GM18502 (cell line): Measurements from ENCODE around the gene EEFSEC.

Experiments used
- ATAC-seq: cut with Tn5 transposase; IDR thresholded peaks from one replicate; pipeline ENCODE4 v1.9.1; 2021; ENCODE audit warnings: mild to moderate bottlenecking; ENCODE audit not compliant: unreplicated experiment, poor library complexity

Gene EEFSEC

DNA sequence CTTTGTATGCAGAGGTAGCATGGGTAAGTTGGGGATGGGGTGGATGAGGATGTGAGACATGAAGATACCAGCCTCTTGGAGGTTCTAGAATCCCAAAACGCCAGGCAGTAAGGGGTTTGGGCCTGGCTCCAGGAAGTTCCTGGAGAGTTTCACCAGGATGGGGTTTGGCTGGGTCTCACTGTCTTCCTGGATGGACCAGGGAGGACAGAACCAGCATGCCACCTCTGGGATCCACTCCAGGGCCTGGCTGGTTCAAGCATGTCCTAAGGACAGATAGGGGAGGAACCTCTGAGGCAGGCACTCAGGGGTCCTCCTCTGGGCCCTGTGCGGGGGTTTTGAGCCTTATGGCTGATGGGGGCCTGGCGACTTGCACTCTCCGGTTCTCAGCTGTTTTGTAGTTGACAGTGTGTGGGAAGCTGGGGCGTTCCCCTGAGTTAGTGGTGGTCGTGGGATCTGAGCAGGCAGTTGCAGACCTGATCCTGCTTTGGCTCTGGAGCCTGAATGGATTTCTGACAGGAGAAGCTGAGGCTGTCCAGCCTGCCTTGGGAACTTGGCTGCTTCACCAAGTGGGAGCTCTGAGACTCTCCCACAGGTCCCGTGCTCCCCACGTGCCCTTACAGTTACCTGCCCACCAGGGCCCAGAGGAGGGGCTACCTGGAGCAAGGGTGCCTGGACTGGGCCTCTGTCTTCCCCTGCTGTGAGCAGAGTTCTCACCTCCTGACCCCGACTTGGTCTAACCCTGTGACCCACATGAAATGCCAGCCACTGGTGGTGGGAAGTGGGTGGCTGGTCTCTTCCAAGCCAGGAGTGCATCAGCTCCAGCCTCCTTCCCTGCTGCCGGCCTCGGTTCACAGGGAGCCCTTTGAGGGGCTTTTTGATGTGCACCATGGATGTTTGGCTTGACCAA, 128.4 kb downstream of the EEFSEC start:
- no peak for ATAC-seq

DNA sequence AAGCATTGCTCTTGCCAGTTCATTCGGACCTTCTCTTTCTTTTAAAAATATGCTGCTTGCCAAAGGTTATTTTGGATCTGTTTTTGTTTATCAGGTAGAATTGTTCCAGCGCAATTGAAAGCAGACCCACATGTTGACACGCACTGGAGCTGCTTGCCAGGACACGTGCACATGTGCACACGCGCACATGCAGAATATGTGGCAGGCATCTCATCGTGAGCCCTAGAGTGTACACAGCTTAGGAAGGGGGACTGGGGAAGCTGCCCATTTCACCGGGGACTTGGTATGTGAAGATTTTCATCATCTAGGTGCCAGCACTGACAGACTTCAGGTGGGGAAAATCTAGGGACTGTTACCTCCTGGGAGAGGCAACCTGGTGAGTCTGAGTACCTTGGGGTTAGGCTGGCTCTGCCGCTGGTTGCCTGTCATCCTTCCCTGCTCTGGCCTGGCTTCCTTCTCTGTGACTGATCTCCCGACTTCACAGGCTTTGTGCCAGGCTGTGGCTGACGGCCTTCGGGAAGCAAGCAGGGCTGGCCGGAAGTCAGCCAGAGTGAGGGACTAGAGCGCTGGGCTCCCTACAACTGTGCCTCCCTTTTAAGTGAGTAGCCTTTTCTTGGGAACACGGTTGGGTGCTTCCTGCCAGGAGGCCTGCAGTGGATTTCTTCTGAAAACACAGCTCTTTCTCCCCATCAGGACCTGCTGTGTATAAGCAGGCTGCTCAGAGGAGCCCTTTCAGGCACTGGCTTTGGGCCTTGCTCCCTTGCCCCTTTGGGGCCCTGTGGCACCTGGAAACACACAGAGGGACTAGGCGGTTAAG, 129.3 kb downstream of the EEFSEC start:
- ATAC-seq, result no peak

DNA sequence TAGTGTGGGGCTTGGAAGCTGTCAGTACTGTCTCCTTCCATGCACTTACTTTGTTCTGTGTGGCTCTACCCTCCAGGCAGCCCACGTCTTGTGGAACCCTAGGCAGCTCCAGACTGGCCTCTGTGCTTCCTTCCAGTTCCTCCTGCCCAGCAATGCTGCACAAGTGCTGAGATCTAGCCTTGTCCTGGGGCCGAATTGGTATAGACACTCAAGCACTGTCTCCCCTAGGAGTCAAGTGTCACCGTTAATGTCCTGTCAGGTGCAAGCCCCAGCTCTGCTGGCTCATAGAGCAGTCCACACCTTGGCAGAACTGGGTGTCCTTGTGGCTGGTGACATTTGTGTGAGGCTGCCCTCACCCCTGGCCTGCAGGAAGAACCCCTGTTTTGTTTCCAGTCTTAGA, 130.1 kb downstream of the EEFSEC start:
- ATAC-seq, result no peak

DNA sequence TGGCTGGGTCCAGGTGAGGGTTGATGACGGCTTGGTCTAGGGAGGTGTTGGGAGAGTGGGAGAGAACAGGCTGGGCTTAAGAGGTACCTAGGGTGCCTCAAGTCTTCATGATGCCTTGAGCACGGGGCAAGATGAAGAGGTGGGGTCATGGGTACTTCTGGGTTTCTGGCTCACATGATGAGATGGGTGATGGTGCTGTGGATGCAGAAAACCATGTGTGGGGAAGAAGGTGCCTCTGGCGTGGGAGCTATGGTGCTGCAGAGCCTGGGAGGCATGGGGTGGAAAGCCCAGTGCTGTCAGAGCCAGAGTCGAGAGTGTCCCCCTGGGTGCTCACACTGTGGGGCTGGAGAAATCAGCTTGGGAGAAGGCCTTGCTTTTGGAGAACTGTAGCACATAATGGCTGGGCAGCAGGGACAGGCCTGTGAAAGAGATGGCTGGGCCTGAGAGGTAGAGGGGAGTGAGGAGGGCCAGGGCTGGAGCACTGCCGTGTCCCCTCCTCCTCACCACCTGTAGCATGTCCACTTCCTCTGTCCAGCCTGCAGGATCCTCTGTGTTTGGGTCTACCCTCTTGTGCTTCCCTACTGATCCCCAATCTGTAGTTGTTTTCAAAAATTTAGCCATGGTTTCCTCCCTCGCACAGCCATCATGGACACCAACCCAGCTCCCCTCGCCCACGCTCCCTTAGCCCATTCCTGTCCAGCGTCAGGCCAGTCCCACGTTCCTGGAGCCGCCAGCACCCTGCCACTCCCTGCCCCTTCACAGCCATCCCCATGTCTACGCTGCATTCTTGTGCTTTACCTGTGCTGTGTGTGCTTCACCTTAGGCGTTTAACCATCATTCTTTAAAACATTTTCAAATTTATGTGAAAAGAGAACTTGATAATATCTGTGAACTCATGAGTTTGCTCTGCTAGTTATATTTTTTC, 132.0 kb downstream of the EEFSEC start:
- ATAC-seq, result no peak

DNA sequence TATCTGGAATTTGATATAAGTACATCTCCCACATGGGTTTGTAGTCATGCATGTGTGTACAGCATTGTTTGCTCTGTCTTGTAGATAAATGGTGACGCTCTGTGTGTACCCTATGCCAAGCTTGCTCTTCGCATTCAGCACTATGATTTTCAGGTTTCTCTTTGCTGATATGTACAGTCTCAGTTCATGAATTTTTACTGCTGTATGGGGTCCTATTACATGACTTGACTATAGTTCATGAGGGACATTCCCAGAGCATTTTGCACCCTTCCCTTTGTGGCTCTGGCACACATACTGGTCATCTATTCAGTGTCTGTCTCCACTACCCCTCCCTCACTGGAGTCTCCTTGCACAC, 132.7 kb downstream of the EEFSEC start:
- no peak for ATAC-seq

DNA sequence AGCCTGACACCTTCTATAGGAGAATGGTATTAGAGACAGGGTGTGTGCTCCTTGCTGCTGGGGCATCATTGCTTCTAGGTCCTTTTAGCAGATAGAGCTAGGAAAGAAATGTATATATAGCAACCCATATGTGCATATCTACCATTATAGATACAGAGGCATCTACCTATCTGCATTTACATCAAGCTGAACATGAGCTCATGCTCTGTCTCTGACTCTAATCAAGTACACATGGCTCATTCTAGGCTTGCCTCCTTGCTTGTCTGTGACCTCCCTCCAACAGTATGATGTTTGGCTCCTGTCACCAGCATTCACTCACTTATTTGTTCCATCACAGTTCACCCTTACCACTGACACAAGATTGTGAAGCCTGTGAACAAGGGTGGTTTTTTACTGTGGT, 133.4 kb downstream of the EEFSEC start:
- no peak for ATAC-seq

DNA sequence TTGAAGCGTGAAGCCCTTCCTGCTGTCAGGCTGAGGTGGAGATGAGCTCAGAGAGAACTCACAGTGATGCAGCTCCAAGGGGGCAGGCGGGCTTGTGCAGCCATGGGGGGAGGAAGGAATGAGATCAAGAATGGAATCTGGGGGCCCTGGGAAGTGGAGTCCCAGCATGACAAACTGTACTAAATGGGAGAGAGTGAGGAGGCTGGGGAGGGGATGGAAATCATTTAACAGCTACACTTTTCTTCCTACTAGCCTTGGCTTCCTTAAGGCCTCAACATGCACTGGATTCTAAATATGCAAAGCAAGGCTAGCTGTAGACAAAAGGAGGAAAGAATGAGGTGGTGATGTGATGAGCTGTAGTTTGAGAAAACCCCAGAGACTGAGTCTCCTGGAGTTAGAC, 133.9 kb downstream of the EEFSEC start:
- ATAC-seq, result no peak

DNA sequence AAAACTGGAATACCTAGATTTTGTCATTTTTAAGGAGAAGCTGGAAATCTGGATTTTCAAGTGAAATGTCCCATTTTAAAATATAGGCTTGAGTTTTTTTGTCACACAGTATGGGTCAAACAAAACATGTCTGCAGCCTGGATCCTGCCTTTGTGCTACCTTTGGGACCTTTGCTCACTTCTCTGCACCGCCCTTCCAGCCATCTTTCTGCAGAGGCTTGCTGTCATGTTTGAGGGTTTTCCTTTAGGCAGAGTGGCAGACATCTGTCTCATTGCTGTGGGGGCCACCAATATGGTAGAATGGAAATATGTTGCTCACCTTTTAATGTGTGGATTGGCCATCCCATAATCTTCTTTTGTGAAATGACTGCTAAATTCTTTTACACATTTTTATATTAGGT, 136.3 kb downstream of the EEFSEC start:
- ATAC-seq, result no peak

DNA sequence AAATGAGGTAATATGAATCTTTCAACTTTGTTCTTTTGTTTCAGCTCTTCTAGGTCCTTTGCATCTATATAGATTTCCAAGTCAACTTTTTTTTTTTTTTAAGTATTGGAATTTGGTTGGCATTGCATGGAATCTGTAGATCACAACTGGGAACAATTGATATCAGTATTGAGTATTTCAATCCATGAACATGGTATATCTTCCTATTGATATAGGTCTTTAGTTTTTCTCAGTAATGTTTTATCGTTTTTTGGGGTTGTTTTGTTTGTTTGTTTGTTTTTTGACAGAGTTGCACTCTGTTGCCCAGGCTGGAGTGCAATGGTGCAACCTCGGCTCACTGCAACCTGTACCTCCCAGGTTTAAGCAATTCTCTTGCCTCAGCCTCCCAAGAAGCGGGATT, 137.2 kb downstream of the EEFSEC start:
- no peak for ATAC-seq

DNA sequence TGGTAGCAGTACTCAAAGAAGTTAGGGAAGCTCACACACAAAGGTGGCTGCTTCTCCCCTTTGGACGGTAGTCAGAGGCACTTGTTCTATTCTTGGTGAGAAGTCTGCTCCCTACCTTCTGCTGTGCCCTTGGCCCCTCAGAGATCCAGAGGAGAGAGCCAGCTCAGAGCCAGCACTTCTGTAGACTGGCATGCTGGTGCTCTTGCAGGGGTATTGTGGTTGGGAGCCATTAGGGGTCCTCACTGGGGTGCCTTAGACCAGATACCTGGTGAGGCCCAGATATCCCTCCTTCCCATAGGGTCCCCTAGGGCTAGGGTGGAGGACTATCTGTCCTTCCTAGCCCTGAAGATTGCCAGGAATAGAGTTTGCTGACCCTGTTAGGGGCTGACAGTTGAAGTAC, 140.6 kb downstream of the EEFSEC start:
- no peak for ATAC-seq

DNA sequence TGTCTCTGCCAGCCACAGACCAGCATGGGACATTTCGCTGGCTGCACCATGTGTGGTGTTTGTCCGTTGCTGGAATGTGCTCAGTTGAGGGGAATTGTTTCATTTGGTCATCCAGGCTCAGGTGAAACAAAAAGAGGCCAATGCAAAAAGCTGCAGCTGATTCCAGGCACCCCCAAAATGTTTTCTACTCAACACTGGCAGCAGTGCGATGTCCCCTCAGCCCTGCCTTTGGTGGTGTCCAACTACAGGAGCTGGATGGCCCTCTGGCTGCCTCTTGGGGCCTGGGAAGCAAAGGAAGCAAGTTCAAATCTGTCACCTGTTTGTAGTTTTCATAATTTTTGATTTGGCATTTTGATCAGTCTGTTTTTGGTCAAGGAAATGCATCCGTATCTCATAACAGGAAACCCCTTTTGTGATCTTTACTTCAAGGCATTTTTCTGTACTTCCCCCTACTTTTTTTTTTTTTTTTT, 141.8 kb downstream of the EEFSEC start:
- ATAC-seq, result no peak

DNA sequence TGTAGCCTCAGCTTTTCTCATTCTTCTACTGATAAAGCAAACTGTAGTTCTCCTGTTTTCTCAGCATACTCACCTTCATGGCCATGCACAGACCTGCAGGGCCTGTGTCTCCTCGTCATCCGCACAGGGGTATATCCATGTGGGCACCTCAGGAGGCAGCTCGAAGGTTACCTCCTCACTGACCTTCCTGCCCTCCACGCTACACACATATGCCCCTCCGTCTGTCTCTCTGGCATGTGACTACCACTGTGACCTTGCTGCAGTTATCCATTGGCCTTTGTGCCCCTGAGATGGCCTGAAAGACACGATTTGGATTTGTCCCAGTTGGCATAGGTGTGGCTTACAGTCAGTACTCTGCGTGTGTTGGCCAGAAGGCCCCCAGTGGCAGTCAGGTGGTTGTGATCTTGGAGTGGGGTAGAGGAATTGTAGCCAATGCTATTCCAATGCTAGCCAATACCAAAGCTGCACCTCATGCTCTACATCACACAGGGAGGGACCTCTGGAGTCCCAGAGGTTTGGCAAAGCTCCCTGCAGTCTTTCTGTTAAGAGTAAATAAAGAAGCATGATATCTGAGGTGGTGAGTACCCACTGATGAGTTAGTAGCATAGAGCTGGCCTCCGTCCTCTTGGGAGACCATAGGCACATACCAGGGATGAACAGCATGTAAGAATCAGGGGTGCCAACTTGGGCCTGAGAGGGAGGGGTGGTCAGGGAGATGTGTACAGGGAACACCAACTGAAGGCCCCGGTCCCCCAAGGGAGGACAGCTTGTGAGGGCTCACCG, 143.4 kb downstream of the EEFSEC start:
- ATAC-seq, result no peak

DNA sequence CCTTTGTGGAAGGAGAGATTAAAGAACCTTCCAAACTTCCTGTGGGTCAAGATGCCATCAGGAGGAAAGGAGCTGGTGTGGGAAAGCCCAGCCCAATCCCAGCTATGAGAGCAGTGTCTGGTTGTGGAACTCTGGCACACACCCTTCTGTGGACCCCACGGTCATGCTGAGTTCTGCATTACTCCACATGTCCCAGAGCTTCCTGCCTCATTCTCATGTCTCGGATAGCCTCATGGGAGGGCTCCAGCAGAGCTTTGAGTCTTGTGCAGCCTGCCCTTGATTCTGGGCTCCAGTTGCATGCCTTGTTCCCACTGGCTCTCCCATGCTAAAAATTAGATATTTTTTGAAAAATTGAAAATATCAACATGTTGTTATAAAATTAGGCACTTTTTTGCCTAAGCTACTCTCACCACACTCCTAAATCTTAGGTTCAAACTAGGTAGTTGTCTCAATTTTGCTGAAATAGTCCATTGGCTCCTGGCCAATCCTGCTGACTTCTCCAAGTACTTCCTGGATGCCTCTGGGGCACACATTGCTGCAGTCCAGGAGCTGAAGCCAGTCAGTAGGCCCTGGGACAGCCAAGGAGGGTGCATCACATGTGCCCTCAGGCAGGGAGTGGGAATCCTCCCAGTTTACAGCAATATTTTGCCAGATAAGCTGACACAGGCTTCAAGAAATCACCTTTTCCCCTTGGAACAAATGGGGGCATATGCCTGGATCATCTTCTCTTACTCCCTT, 144.3 kb downstream of the EEFSEC start:
- no peak for ATAC-seq

DNA sequence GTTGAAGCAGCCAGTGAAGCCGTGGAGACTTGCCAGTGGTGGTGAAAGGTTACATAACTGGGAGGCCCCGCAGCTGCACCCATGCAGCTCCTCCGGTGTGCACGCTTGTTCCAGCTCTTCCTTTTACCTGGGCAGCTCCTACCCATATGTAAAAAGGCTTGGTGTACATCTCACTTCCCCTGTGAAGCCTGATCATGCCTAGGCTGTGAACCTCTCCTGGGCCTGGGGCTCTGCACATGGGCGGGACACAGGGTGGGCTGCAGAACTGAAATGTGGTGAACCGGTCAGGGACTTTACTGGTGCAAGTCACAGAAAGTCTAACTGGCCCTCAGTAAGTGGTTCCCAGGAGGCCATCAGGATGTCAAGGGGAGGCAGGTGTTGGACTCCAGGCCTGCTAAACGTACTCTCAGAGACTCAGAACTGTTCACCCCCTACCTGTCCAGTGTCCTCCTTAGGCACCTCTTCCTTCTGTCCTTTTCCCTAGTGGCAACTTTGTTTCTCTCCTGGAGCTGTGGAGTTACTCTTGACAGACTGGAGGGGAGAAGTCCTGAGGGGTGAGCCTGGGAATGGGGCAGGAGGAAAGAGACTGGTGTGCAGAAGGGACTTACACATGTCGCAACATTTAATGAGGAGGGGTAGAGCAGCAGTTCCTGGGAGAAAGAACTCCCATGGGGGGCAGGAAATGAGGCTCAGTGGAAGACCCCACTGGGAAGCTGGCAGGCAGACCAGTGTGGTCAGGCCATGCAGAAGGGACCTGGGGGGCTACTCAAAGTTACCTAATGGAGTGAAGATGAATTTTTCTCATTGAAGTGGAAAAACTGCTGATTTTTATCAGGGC, 148.1 kb downstream of the EEFSEC start:
- ATAC-seq, result no peak

DNA sequence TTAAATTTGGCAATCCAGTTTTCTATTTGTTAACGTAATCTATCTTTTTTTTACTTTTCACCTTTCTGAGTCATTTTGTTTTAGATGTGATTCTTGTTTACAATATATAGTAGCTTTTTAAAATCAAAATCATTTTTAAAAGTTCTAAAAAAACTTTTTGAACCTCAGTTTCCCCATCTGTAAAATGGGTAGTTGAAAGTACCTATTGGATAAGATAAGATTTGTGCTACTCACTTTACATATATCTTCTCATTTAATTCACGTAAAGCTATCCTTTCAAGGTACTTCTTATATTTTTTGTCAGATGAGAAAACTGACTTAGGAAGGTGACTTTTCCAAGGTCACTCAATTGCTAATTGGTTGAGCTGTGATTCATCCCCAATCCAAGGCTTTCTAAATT, 153.2 kb downstream of the EEFSEC start:
- ATAC-seq, result no peak

DNA sequence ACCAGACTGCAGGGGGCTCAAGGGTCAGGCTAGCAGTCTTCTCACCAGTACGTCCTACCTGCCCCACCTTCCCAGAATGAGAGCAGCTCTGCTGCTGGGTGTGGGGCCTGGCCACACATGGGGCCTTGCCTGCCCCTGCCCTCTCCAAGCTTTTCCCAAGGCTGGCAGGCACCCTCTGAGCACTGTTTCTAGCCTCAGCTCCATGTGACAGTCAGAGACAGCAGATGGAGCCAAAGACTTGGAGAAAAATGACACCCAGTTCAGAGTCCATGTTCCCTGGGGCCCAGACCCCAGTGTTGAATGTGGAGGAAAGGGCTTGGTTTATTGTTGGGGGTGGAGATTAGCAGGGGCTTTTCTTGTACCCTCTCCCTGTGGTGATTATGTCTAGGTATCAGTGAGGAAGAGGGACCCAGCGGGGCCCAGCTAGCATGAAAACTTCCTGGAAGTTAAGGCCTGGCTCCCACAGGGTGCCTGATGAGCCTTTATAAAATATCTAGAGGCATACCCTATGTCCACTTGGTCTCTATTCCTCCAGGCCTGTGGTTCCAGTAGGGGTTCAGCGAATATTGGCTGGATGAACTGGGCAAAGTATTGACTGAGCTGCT, 153.8 kb downstream of the EEFSEC start:
- ATAC-seq, result no peak

DNA sequence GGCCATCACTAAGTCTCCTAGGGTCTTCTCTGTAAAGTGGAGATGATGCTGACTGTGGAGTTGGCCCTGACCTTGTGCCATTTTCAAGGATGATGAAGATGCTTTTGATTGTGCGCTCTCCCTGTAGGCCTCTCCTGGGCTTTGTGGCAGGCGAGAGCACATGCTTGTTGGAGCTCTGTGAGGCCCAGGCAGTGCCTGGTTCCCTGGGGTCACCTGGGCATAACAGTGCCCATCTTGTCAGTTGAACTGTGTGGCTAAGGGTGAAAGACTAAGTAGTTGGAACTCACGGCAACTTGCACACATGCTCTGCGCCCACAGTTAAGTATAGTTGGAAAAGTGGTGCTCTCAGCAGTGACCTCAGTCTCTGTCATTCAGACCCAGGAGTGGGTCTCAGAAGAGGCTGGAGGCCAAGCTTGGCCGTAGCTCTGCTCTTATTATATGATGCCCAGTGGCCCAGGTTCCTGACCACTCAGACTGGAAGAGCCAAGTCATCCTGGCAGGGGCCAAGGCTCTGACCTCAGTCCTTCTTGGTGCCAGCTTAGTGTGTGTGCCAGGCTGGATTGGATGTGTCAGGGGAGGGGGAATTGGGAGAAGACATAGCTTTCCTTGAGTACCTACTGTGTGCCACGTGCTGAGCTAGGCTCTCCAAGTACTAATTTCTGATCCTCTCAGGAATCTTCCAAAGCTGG, 154.6 kb downstream of the EEFSEC start:
- no peak for ATAC-seq
